ENCODE data around the gene TBL3. TPM values are rescaled to one million over a fixed set of nuclear protein-coding genes. Genes with fewer than 3 reads are reported as not detected.
"Not testable (repeated sequence)": the region's sequence is repeated elsewhere in the genome, so short reads cannot be mapped to it uniquely, and the experiment has no call there.

The TBL3 gene
- total RNA-seq, 1 donor from 2014 or later = 18.3 TPM

DNA sequence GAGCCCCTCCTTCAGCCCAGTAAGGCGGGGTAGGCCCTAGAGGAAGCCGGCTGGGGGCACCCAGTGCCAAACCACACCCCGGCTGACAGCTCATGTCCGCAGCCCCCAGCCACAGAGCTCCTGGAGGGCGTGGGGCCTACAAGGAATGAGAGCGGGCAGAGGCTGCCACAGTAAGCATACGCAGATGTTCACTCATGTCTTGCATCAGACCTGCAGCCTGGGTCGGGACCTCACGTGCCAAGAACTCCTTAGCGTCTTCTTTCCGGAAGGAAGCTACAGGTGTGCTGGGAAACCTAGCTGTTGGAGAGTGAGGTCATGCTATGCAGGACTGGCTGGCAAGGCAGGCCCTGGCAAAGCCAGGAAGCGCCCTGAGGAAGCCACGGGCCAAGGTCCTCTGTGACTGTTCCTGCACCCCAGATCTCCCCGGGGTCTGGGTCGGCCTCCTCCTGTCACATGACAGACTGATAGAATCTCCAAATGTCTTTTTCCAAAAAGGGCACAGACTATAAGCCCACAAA lies 36.2 kb downstream of the TBL3 start:
- DNase-seq (ENCODE audit: low spot score) = no peak
- intact Hi-C loops (cut with DNase I) = no loop called here

GRCh38 chr16:2008631-2009163 lies 36.8 kb downstream of the TBL3 start:
- intact Hi-C loops (cut with DNase I) = no loop called here
- DNase-seq (ENCODE audit: low spot score) = no peak

GRCh38 chr16:2009164-2009711 lies 37.4 kb downstream of the TBL3 start:
- DNase-seq (ENCODE audit: low spot score) = no peak
- intact Hi-C loops (cut with DNase I) = no loop called here

DNA sequence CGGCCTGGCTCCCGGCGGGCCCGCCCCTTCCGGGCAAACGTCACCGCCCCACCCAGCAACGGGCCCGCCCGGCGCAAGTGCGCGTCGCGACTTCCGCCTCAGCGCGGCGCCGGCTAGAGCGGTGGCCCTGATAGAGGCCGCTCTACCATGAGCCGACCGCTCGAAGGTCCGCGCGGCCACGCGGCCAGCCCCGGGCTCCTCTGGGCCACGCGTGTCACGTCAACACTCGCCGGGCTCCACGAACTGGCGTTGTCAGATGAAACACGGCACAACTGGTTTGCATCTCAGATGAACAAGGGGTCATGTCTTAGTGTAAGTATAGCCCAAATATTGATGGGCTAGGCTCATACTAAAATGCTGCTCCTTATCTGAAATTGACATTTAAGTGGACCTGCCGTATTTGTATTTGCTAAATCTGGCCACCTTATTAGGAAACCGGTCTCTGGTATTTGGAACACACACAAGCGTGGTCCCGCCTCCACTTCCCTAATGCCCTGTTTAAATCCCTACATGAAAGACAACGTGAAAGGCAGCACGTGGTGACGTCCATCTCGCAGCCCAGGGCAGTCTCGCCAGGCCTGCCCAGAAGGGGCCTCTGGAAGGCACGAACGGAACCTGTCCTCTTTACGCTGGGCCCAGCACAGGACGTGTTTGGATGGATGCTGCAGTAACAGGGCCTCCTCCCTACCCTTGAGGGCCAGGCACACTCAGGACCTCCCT lies 38.1 kb downstream of the TBL3 start, which contains the start of gene ZNF598:
TSS of gene ZNF598 (minus strand) at position 31 of the 720 bp plus-strand sequence.
- intact Hi-C loops (cut with DNase I) = loop anchor here (5.0 kb wide), 1 partner anchor 37 kb away; the partner anchor contains the start of genes NTHL1 and TSC2
- DNase-seq (ENCODE audit: low spot score) = peak; percentile 90

- not testable (repeated sequence) for DNase-seq (ENCODE audit: low spot score)
- intact Hi-C loops (cut with DNase I) = loop anchor here (5.0 kb wide), 1 partner anchor 36 kb away; the partner anchor contains the start of genes NTHL1 and TSC2
These were observed 39.9 kb downstream of the TBL3 start for GRCh38 chr16:2011726-2012125.

GRCh38 chr16:2013527-2013926 lies 41.7 kb downstream of the TBL3 start:
- no peak for DNase-seq (ENCODE audit: low spot score)
- intact Hi-C loops (cut with DNase I) = loop anchor here (5.0 kb wide), 1 partner anchor 34 kb away; the partner anchor contains the start of genes NTHL1 and TSC2

DNA sequence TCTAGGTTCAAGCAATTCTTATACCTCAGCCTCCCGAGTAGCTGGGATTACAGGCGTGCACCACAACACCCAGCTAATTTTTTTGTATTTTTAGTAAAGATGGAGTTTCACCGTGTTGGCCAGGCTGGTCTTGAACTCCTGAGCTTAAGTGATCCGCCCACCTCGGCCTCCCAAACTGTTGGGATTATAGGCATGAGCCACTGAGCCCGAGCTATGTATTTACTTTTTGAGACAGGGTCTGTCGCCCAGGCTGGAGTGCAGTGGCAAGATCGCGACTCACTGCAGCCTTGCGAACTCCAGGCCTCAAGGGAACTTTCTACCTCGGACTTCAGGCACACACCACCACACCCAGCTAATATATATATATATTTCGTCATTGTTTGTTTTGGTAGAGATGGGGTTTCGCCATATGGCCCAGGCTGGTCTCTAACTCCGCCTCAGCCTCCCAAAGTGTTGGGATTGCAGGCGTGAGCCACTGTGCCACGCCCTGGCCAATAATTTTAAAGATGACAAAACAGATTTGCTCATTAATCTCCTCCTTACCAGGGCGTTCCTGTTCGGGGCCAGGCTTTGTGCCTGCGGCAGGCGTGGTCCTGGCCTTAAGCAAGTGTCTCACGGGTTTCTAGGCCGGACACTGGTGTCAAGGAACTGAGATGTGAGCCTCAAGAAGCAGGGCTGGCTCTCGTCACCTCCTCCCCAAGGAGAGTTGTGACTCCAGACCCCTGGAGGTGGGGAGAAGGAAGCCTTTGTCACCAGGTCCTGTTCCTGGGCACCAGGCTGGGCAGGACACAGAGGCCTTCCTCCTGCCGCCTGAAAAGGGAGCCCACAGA lies 43.5 kb downstream of the TBL3 start:
- DNase-seq (ENCODE audit: low spot score) = no peak
- intact Hi-C loops (cut with DNase I) = no loop called here

DNA sequence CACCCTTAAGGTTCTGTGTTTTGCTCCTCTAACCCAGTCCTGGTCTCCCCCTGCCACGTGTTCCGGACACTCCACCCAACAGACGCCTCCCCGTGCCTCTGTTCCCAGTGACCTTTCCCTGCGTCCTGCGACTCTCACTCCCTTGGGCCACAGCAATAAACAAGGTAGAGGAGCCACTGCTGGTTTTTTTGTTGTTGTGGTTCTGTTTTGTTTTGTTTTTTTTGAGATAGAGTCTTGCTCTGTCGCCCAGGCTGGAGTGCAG lies 44.0 kb downstream of the TBL3 start:
- intact Hi-C loops (cut with DNase I) = no loop called here
- DNase-seq (ENCODE audit: low spot score) = no peak

- intact Hi-C loops (cut with DNase I) = no loop called here
- DNase-seq (ENCODE audit: low spot score) = no peak
These were observed 44.6 kb downstream of the TBL3 start for GRCh38 chr16:2016407-2016922.

DNA sequence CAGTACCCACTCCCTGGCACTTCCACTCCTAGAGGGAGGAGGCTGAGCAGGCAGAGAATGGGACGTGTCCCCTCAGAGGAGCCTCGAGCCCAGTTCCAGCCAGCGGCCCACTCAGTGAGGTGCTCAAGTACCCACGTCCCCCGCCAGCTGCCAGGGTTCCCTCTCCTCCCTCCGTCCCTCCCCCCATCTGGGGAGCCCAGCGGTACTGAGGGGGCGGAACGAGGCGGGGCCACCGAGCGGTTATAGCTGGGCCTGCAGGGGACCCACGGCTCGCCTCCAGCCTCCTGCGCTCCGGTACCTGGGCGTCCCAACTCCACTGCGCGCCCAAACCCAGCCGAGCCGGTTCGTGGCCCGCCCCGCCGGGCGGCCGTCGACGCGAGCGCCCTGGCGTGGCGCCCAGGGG lies 47.7 kb downstream of the TBL3 start, which contains the start of gene NPW:
TSS of gene NPW (plus strand) at position 268 of the 403 bp plus-strand sequence.
- DNase-seq (ENCODE audit: low spot score) = no peak
- intact Hi-C loops (cut with DNase I) = no loop called here

DNA sequence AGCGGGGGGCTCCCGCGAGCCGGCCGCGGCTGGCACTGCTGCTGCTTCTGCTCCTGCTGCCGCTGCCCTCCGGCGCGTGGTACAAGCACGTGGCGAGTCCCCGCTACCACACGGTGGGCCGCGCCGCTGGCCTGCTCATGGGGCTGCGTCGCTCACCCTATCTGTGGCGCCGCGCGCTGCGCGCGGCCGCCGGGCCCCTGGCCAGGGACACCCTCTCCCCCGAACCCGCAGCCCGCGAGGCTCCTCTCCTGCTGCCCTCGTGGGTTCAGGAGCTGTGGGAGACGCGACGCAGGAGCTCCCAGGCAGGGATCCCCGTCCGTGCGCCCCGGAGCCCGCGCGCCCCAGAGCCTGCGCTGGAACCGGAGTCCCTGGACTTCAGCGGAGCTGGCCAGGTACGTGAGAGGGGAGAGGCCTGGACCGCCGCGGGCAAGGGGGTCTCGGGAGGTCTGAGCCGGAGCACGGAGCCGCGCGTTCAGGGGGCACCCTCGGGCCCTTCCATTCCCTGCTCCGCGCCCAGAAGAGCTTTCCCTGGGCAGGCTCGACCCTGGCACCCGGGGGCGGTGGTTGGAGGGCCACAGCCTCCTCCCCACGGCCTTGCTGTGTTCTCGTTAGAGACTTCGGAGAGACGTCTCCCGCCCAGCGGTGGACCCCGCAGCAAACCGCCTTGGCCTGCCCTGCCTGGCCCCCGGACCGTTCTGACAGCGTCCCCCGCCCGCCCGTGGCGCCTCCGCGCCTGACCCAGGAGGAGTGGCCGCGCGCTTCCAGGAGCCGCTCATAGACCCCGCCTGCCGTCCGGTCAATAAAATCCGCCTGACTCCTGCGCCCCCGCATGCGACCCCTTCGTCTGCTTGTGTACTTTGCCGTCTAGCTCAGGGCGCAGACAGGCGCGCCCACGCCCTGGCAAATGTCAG lies 48.3 kb downstream of the TBL3 start:
- no peak for DNase-seq (ENCODE audit: low spot score)
- intact Hi-C loops (cut with DNase I) = loop anchor here (5.0 to 10.0 kb wide), 2 partner anchors 62 to 485 kb away; no protein-coding TSS in a partner anchor

GRCh38 chr16:2022723-2023091 lies 50.9 kb downstream of the TBL3 start:
- intact Hi-C loops (cut with DNase I) = loop anchor here (1.0 to 10.0 kb wide), 3 partner anchors 60 to 482 kb away; no protein-coding TSS in a partner anchor
- DNase-seq (ENCODE audit: low spot score) = no peak

DNA sequence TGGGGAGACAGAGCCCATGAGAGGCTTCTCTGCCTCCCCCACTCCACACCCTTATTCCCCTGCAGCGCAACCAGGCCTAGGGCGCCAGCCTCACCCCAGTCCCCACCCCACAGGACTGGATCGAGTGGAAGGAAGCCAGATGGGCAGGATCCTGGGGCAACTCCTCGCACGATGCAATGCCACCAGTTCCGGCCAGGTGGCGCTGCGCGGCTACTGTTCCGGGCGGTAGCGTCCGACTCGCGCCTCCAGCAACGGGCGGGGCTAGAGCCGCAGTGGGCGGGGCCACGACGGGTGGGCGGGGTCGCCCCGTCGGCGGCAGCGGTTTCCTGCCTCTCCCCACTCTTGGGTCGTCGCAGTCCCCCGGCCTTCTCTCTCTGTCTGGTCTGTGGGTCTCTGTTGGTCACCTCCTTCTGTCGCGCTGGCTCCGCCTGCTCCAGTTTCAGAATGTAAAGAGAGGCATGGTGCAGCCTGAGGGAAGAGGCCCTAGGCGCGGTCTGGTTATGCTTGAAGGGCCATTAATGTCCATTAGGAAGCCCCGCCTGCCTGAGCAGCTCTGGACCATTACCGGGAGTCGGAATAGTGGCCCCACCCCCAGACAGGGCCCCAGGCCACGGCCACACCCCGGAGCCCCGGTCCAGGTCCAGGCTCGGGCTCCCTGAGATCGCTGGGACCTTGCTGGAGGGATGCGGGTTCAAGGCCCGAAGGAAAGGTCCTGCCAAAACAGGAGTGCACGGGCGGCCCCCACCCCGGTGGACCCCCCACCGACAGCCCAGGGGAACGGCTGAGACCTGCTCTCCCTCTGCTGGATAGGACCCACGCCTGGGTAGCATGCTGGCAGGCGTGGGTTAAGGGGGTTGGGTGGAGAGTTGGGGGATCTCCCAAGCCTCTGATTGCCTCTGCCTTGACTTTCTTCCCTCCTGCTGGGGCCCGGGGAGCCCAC lies 51.5 kb downstream of the TBL3 start:
- DNase-seq (ENCODE audit: low spot score) = peak; percentile 98
- intact Hi-C loops (cut with DNase I) = loop anchor here (1.0 to 10.0 kb wide), 3 partner anchors 59 to 481 kb away; no protein-coding TSS in a partner anchor

DNA sequence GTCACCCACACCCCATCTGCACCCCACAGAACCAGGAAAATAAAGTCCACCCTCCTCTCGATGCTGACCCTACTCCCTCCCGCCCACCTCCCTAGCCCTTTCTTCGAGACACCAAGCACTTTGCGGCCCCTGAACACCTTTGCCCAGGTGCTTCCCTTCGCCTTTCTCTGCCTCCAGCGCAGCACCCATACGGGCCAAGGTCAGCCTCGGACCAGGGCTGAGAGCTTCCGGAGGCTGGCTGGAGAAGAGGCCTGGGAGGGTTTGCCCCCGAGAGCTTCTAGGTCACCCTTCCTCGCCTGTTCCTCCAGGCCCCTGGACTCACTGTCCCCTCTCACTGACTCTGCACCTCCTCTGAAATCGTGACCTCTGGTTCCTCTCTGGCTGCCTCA lies 52.2 kb downstream of the TBL3 start:
- intact Hi-C loops (cut with DNase I) = loop anchor here (5.0 to 10.0 kb wide), 2 partner anchors 58 to 481 kb away; no protein-coding TSS in a partner anchor
- no peak for DNase-seq (ENCODE audit: low spot score)

GRCh38 chr16:2025251-2025650 lies 53.4 kb downstream of the TBL3 start:
- intact Hi-C loops (cut with DNase I) = loop anchor here (10.0 kb wide), 1 partner anchor 480 kb away; no protein-coding TSS in a partner anchor
- no peak for DNase-seq (ENCODE audit: low spot score)

DNA sequence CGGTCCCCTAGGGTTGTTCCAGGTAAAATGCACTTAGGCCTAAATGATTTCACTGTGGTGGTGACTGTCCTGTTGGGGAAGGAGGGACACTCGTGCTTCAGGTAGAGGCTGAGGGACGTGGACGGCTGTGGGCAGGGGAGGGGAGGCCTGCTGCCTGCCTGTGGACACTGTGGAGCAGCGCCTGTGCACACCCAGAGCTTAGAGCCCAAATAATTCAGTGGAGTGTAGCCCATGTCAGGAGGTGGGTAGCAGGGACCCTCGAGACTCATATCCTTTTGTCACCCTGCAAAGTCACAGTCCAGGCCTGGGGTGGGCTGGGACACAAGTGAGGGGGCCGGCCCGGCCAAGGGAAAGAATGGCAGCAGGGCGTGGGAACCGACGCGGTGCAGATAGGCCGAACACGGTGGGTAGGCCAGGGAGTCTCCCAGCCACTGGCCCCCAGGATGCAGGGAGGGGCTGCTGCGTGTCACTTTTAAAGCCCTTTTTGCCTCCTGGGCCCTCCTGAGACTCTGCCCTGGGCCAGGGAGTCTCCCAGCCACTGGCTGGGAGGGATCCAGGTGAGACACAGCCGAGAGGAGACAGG lies 54.1 kb downstream of the TBL3 start:
- intact Hi-C loops (cut with DNase I) = loop anchor here (10.0 kb wide), 1 partner anchor 479 kb away; no protein-coding TSS in a partner anchor
- no peak for DNase-seq (ENCODE audit: low spot score)

All from cardiac septum (tissue), 1 donor.